ENCODE results near the gene CEBPE.
A peak's percentile ranks its signal among the peaks of the same experiment; 100 is the strongest.

DNA sequence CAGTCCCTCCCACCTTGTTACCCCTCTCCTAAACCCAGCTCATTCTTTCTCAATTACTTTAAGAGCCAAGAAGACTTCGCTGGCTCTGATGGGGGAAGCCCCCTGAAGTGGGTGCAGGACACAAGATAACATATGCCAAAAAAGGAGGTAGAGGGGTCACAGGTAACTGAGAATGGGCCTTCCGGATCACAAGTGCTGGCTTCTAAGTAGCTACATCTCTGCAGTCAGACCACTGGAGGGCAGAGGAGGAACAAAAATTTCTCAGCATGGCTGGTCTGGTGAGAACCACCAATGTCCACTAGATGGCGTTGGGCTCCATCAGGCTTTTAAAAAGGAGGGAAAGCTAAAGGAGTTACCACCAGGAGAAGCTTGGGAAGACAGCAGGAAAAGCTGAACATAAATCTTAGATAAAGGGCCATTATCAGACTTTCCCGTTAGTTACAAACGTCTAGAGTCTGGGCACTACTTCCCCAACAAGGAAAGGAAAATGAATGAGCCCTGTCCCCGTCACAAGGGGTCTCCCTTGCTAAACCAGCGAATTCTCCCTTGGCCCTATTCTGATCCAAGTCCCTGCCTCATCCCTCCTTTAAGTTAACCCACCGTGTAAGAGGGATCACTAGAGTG, 50.2 kb downstream of the CEBPE start:
- TF ChIP-seq, protein P1, sequence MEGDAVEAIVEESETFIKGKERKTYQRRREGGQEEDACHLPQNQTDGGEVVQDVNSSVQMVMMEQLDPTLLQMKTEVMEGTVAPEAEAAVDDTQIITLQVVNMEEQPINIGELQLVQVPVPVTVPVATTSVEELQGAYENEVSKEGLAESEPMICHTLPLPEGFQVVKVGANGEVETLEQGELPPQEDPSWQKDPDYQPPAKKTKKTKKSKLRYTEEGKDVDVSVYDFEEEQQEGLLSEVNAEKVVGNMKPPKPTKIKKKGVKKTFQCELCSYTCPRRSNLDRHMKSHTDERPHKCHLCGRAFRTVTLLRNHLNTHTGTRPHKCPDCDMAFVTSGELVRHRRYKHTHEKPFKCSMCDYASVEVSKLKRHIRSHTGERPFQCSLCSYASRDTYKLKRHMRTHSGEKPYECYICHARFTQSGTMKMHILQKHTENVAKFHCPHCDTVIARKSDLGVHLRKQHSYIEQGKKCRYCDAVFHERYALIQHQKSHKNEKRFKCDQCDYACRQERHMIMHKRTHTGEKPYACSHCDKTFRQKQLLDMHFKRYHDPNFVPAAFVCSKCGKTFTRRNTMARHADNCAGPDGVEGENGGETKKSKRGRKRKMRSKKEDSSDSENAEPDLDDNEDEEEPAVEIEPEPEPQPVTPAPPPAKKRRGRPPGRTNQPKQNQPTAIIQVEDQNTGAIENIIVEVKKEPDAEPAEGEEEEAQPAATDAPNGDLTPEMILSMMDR (IDR thresholded peaks at IDR 0.05), result peak; percentile 97 to 99 (median 98)
- no peak for TF ChIP-seq POLR2A (IDR thresholded peaks at IDR 0.05)

Measured in sigmoid colon (tissue), 3 donors.